GM23338 (cell line): Measurements from ENCODE around the gene DLG4. TPM values are rescaled to one million over a fixed set of nuclear protein-coding genes. Genes with fewer than 3 reads are reported as not detected.

Experiments used
- ATAC-seq: fragments of 200-7000 bp; cut with Tn5 transposase; 3 replicates; pipeline ENCODE4 v1.9.1; 2020
- DNase-seq: peaks from one replicate; pipeline ENCODE4 v3.0.0-alpha.2; 2015; ENCODE audit warnings: low spot score
- H2AFZ ChIP-seq: fragments of 200-600 bp; sonication (generic); 2 replicates; pipeline ENCODE4 v1.8.0; 2016; ENCODE audit warnings: antibody characterized with exemption, mild to moderate bottlenecking, moderate library complexity
- H3F3A ChIP-seq: fragments of 200-600 bp; sonication (generic); replicated peaks from 2 replicates; pipeline ENCODE4 v1.8.0; 2017; ENCODE audit warnings: antibody characterized with exemption, mixed run types, low read depth
- H3K27ac ChIP-seq: fragments of 200-600 bp; sonication (generic); 2 replicates; pipeline ENCODE4 v1.6.1; 2016; ENCODE audit warnings: low read depth
- H3K27me3 ChIP-seq: fragments of 200-600 bp; sonication (generic); 2 replicates; pipeline ENCODE4 v1.8.0; 2016; ENCODE audit warnings: mild to moderate bottlenecking, mixed run types, moderate library complexity; ENCODE audit not compliant: insufficient read depth
- H3K36me3 ChIP-seq: fragments of 200-600 bp; sonication (generic); 2 replicates; pipeline ENCODE4 v1.8.0; 2016; ENCODE audit warnings: mild to moderate bottlenecking; ENCODE audit not compliant: insufficient read depth
- H3K4me1 ChIP-seq: fragments of 200-600 bp; sonication (generic); 2 replicates; pipeline ENCODE4 v1.8.0; 2016; ENCODE audit warnings: mild to moderate bottlenecking, moderate library complexity; ENCODE audit not compliant: insufficient read depth
- H3K4me2 ChIP-seq: fragments of 200-600 bp; sonication (generic); 2 replicates; pipeline ENCODE4 v1.7.1; 2017; ENCODE audit warnings: mixed run types
- H3K4me3 ChIP-seq: fragments of 200-600 bp; sonication (generic); 2 replicates; pipeline ENCODE4 v1.6.1; 2016; ENCODE audit warnings: mixed run types
- H3K79me2 ChIP-seq: fragments of 200-600 bp; sonication (generic); replicated peaks from 2 replicates; pipeline ENCODE4 v1.8.0; 2017; ENCODE audit warnings: mild to moderate bottlenecking; ENCODE audit not compliant: insufficient read depth
- H3K9me2 ChIP-seq: fragments of 200-600 bp; sonication (generic); 2 replicates; pipeline ENCODE4 v1.8.0; 2017; ENCODE audit not compliant: insufficient read depth
- H4K20me1 ChIP-seq: fragments of 200-600 bp; sonication (generic); replicated peaks from 2 replicates; pipeline ENCODE4 v1.8.0; 2017; ENCODE audit warnings: mild to moderate bottlenecking; ENCODE audit not compliant: insufficient read depth
- H3K27ac Mint-ChIP-seq: 2 replicates; pipeline ENCODE4 v1.8.0; 2020; ENCODE audit warnings: inconsistent platforms, mild to moderate bottlenecking, moderate library complexity, mixed read lengths
- H3K27me3 Mint-ChIP-seq: 3 replicates; pipeline ENCODE4 v1.8.0; 2022; ENCODE audit warnings: low read depth, mild to moderate bottlenecking, moderate library complexity, mixed read lengths, inconsistent platforms; ENCODE audit not compliant: insufficient read depth, poor library complexity
- H3K36me3 Mint-ChIP-seq: 3 replicates; pipeline ENCODE4 v1.8.0; 2021; ENCODE audit warnings: low read depth, mild to moderate bottlenecking, inconsistent platforms, moderate library complexity, mixed read lengths
- H3K4me1 Mint-ChIP-seq: 3 replicates; pipeline ENCODE4 v1.8.0; 2020; ENCODE audit warnings: mild to moderate bottlenecking, inconsistent platforms, mixed read lengths
- H3K4me3 Mint-ChIP-seq: 3 replicates; pipeline ENCODE4 v1.8.0; 2021; ENCODE audit warnings: moderate library complexity, mild to moderate bottlenecking, inconsistent platforms, mixed read lengths
- H3K9me3 Mint-ChIP-seq: 3 replicates; pipeline ENCODE4 v1.8.0; 2020; ENCODE audit warnings: moderate library complexity, mild to moderate bottlenecking, inconsistent platforms, mixed read lengths
- CREB1 ChIP-seq: fragments of 250-450 bp; sonication (Bioruptor Pico); IDR thresholded peaks from 2 replicates; pipeline ENCODE4 v1.5.0; 2020; ENCODE audit warnings: low read depth, mild to moderate bottlenecking, moderate library complexity
- EZH2 ChIP-seq: fragments of 200-600 bp; sonication (generic); IDR thresholded peaks from one replicate; pipeline ENCODE4 v1.8.0; 2017; ENCODE audit warnings: antibody characterized with exemption, mild to moderate bottlenecking, low read depth; ENCODE audit not compliant: unreplicated experiment
- EZH2phosphoT487 ChIP-seq: fragments of 200-600 bp; sonication (generic); IDR thresholded peaks from one replicate; pipeline ENCODE4 v1.8.1; 2018; ENCODE audit warnings: antibody characterized with exemption; ENCODE audit not compliant: unreplicated experiment
- JUNB ChIP-seq: IDR thresholded peaks from one replicate; pipeline ENCODE4 v1.6.1; 2016; ENCODE audit warnings: antibody characterized with exemption; ENCODE audit not compliant: unreplicated experiment
- NANOG ChIP-seq: IDR thresholded peaks from 2 replicates; pipeline ENCODE4 v1.6.1; 2016; ENCODE audit warnings: antibody characterized with exemption, borderline replicate concordance
- POLR2AphosphoS5 ChIP-seq: IDR thresholded peaks from 2 replicates; pipeline ENCODE4 v1.6.1; 2016; ENCODE audit warnings: antibody characterized with exemption, low read depth
- REST ChIP-seq: IDR thresholded peaks from one replicate; pipeline ENCODE4 v1.6.1; 2018; ENCODE audit warnings: antibody characterized with exemption; ENCODE audit not compliant: unreplicated experiment
- STAT1 ChIP-seq: IDR thresholded peaks from one replicate; pipeline ENCODE4 v1.6.1; 2016; ENCODE audit warnings: antibody characterized with exemption; ENCODE audit not compliant: unreplicated experiment
- ZNF331 ChIP-seq: fragments of 250-450 bp; sonication (Bioruptor Pico); IDR thresholded peaks from 2 replicates; pipeline ENCODE4 v1.5.0; 2020; ENCODE audit warnings: low read depth, mild to moderate bottlenecking, moderate library complexity
- ZNF462 ChIP-seq: fragments of 250-450 bp; sonication (Bioruptor Pico); IDR thresholded peaks from 2 replicates; pipeline ENCODE4 v1.5.0; 2020; ENCODE audit warnings: mild to moderate bottlenecking, moderate library complexity
- polyA plus RNA-seq: library from polyadenylated mRNA; unstranded; fragments of >200 nt; fragmentation: Nextera tagmentation; extraction: Ambion mirVana; gene quantifications from 2 replicates; pipeline ENCODE4 v1.2.1, GENCODE V29; 2016
- total RNA-seq: library from RNA; depleted of rRNA; stranded (reverse); fragments of >200 nt; shearing (Covaris generic); gene quantifications from 2 replicates; pipeline ENCODE4 v1.2.3, GENCODE V29; 2014

Gene DLG4
- total and polyA plus RNA-seq, 2 experiments from 2014 or later, result 11.1 to 31.0 TPM

GRCh38 chr17:7233701-7234082, 14.1 kb upstream of the DLG4 start:
- peak overlapping the region; percentile 88 for H2AFZ ChIP-seq
- H3K79me2 ChIP-seq, result peaks cover 68% of the 10 kb centered on the region
- H3K4me3 Mint-ChIP-seq, result peak overlapping the region; percentile 100
- no peak for TF ChIP-seq EZH2phosphoT487
- peaks cover 11% of the 10 kb centered on the region for H3K36me3 ChIP-seq
- peaks cover 21% of the 10 kb centered on the region for H3K4me1 ChIP-seq
- DNase-seq (no peak), ATAC-seq (peak; percentile 15)
- H3K4me1 Mint-ChIP-seq, result peaks cover 26% of the 10 kb centered on the region
- peak overlapping the region; percentile 97 for H3K4me3 ChIP-seq
- peaks cover 37% of the 10 kb centered on the region for H4K20me1 ChIP-seq
- peak overlapping the region; percentile 85 for H3K27ac ChIP-seq
- peaks cover 36% of the 10 kb centered on the region for H3F3A ChIP-seq
- H3K27me3 ChIP-seq, result no peaks in the 10 kb centered on the region
- H3K9me2 ChIP-seq, result no peaks in the 10 kb centered on the region
- H3K27ac Mint-ChIP-seq, result peak overlapping the region; percentile 97
- peaks cover 15% of the 10 kb centered on the region for H3K27me3 Mint-ChIP-seq
- H3K9me3 Mint-ChIP-seq, result peaks cover 3% of the 10 kb centered on the region; the same call in 2 of the 3 replicates
- peaks cover 59% of the 10 kb centered on the region for H3K36me3 Mint-ChIP-seq
- H3K4me2 ChIP-seq, result peak overlapping the region; percentile 97

- Histone ChIP-seq H3K79me2 (peaks cover 59% of the 10 kb centered on the region), H3K9me2 (no peaks in the 10 kb centered on the region), H3F3A (peaks cover 32% of the 10 kb centered on the region), H3K4me3 (peak overlapping the region; percentile 97; the same call in 1 of the 2 replicates), H3K27ac (no peak overlapping the region), H3K36me3 (peaks cover 9% of the 10 kb centered on the region), H3K27me3 (no peaks in the 10 kb centered on the region), H3K4me1 (peaks cover 17% of the 10 kb centered on the region), H3K4me2 (peak overlapping the region; percentile 97), H2AFZ (no peak overlapping the region), H4K20me1 (peaks cover 43% of the 10 kb centered on the region)
- Mint-ChIP-seq H3K27ac (no peak overlapping the region), H3K27me3 (peaks cover 14% of the 10 kb centered on the region), H3K9me3 (peaks cover 3% of the 10 kb centered on the region; the same call in 2 of the 3 replicates), H3K4me1 (peaks cover 25% of the 10 kb centered on the region), H3K4me3 (peak overlapping the region; percentile 12), H3K36me3 (peaks cover 68% of the 10 kb centered on the region)
- TF ChIP-seq JUNB (no peak), ZNF331 (no peak), STAT1 (no peak), EZH2 (no peak), EZH2phosphoT487 (no peak), NANOG (no peak), REST (no peak), POLR2AphosphoS5 (no peak), ZNF462 (CRISPR knock-in tag) (no peak), CREB1 (CRISPR knock-in tag) (no peak)
- no peak for DNase-seq
- ATAC-seq, result no peak
These were observed 12.5 kb upstream of the DLG4 start for GRCh38 chr17:7232114-7232513.
